Kidney (tissue), 14 donors: Measurements from ENCODE around the gene CBFB. TPM values are rescaled to one million over a fixed set of nuclear protein-coding genes. Genes with fewer than 3 reads are reported as not detected.

ENCODE experiments used
- DNase-seq, 5 donors: peaks; one replicate each; pipeline ENCODE4 v3.0.0-alpha.2; 2013 to 2020
- FAIRE-seq: peaks from 2 replicates; lab custom pipeline; 2012; peaks lifted over from hg19 to GRCh38; lab: Jason Lieb, UNC
- H3K27ac ChIP-seq, 2 donors: one replicate each; pipeline ENCODE4 v1.7.0; 2013; ENCODE audit warnings: low read depth in 2 of 2, low read length in 2 of 2, inconsistent platforms in 1 of 2
- H3K27me3 ChIP-seq: one replicate; pipeline ENCODE4 v1.7.1; 2013; ENCODE audit warnings: low read length, inconsistent platforms; ENCODE audit not compliant: control insufficient read depth, insufficient read depth
- H3K36me3 ChIP-seq, 3 donors: one replicate each; pipeline versions ENCODE4 v1.7.0 to v1.7.1; 2013; ENCODE audit warnings: low read length in 3 of 3, control low read depth in 1 of 3, inconsistent platforms in 1 of 3; ENCODE audit not compliant: insufficient read depth in 3 of 3, control insufficient read depth in 2 of 3
- H3K4me1 ChIP-seq, 3 donors: one replicate each; pipeline versions ENCODE4 v1.7.0 to v1.7.1; 2013; ENCODE audit warnings: low read length in 3 of 3, inconsistent platforms in 1 of 3, low read depth in 1 of 3; ENCODE audit not compliant: control insufficient read depth in 2 of 3, insufficient read depth in 2 of 3
- H3K4me3 ChIP-seq, 3 donors: one replicate each; pipeline versions ENCODE4 v1.7.0 to v1.8.1; 2013; ENCODE audit warnings: low read length in 3 of 3, control low read depth in 1 of 3, inconsistent platforms in 1 of 3
- H3K9ac ChIP-seq, 3 donors: one replicate each; pipeline versions ENCODE4 v1.7.0 to v1.7.1; 2013; ENCODE audit warnings: low read length in 3 of 3, control low read depth in 1 of 3, inconsistent platforms in 1 of 3
- H3K9me3 ChIP-seq, 3 donors: one replicate each; pipeline versions ENCODE4 v1.7.0 to v1.7.1; 2013; ENCODE audit warnings: low read length in 3 of 3, control low read depth in 1 of 3, inconsistent platforms in 1 of 3; ENCODE audit not compliant: control insufficient read depth in 2 of 3, insufficient read depth in 1 of 3
- intact Hi-C: fragments of 100-400 bp; cut with DNase I; formaldehyde crosslinking; loops from one replicate; pipeline ENCODE4 v1.11.1; 2022
- polyA plus RNA-seq: library from polyadenylated mRNA; stranded (reverse); fragments of 350-450 nt; fragmentation: Illumina TruSeq; extraction: RNeasy Lipid Tissue Mini Kit (QIAGEN cat#74804); gene quantifications from one replicate; pipeline ENCODE4 v1.2.3, GENCODE V29; 2014; ENCODE audit warnings: low read depth, low replicate concordance; ENCODE audit not compliant: insufficient read depth
- total RNA-seq: library from RNA; stranded (reverse); fragmentation: NEBNext Ultra II Directional; extraction: Animal tissue kit (Norgen Biotek cat#: 25700); gene quantifications from one replicate; pipeline ENCODE4 v1.2.1, GENCODE V29; 2021
- TF ChIP-seq, protein P1 (sequence below): IDR thresholded peaks from 3 replicates; pipeline ENCODE4 v1.5.1; 2012; ENCODE audit warnings: mild to moderate bottlenecking, moderate library complexity, borderline replicate concordance; ENCODE audit not compliant: insufficient read depth; ENCODE audit errors: extremely low read depth
- donor health status: control.
- donor health status: control.
- donor health status: control.
- donor health status: control.
- donor health status: control.
- donor health status: DM: yes; HTN: yes; CAD: no.
- donor health status: Normal renal cell carcinoma (clear cell type).

Gene CBFB
- total and polyA plus RNA-seq, 2 donors from 2014 or later: 9.7 to 57.3 TPM

DNA sequence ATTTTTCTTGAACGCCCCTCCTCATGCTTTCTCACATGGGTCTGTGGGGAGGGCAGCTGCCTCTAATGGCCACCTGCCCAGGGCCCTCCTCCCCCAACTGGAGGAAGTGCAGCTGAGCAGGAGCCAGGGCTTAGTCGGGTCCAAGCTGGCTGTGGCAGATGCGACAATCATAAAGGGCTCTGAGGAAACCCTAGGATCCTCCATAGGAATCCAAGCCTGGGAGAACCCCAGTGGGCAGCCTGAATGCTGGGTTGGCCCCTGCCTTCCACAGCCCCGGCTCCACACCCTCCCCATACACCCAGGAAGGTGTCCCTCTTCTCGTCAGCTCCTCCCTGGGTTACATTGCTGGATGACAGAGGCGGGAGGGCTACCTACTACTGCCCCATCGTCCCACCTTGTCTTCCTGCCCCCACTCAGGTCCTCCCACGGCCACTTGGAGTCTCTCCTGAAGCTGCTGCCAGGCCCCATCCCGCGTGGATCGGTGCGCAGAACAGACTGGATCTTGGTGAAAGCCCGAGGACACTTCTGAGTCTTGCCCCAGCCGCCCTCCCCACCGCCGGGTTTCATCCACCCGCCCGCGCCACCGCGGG, 15.6 kb upstream of the CBFB start:
- H3K36me3 ChIP-seq: no peaks in the 10 kb centered on the region
- H3K9ac ChIP-seq: peak overlapping the region in 1 of 3 donors; percentile 3
- no peak for FAIRE-seq
- peaks cover 0 to 8% (median 0%) of the 10 kb centered on the region in 3 donors for H3K4me1 ChIP-seq
- H3K27me3 ChIP-seq: no peaks in the 10 kb centered on the region
- H3K27ac ChIP-seq: no peak overlapping the region
- intact Hi-C loops: no loop called here
- peak overlapping the region in 1 of 3 donors; percentile 48 for H3K4me3 ChIP-seq
- TF ChIP-seq, protein P1, sequence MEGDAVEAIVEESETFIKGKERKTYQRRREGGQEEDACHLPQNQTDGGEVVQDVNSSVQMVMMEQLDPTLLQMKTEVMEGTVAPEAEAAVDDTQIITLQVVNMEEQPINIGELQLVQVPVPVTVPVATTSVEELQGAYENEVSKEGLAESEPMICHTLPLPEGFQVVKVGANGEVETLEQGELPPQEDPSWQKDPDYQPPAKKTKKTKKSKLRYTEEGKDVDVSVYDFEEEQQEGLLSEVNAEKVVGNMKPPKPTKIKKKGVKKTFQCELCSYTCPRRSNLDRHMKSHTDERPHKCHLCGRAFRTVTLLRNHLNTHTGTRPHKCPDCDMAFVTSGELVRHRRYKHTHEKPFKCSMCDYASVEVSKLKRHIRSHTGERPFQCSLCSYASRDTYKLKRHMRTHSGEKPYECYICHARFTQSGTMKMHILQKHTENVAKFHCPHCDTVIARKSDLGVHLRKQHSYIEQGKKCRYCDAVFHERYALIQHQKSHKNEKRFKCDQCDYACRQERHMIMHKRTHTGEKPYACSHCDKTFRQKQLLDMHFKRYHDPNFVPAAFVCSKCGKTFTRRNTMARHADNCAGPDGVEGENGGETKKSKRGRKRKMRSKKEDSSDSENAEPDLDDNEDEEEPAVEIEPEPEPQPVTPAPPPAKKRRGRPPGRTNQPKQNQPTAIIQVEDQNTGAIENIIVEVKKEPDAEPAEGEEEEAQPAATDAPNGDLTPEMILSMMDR: no peak
- H3K9me3 ChIP-seq: no peaks in the 10 kb centered on the region
- DNase-seq: peak in 2 of 5 donors; percentile 30 to 74

DNA sequence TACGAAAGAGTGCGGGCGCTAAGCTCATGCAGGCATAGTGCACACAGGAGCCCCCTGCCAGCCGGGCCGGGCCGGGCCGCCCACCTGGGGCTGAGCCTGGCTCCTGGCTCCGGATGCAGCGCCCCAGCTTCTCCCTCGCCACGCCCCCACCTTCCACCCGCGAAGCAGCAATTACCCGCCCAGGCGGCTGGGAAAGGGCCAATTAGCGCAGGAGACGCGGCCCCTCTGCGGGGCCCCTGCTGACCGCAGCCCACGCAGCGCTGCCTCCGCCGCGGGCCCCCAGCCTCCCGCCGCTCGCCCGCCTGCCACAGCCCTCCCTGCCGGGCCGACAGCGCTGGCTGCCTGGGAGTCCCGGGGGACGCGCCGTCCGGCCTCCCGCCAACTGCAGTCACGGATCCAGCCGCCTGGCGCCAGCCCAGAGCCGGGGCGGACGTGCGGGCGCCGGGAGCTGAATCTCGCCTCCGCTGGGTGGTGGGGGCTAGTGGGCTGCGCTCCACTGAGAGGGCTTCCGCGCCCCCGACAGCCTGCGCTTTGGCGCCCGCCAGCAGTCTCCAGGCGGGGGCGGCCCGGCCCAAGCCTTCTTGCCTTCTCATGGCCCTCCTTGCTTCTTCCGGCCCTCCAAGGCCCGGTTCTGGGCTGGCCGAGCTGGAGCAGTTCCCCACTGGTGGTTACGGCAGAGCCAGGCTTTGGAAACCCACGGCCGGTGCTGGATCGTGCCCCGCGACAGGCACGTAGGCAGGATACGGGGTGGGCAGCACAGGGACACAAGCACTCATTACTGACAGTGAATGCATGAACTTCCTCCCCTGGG, 14.9 kb upstream of the CBFB start:
- no peaks in the 10 kb centered on the region for H3K27me3 ChIP-seq
- H3K36me3 ChIP-seq: no peaks in the 10 kb centered on the region
- TF ChIP-seq, protein P1: peak; percentile 12
- H3K9ac ChIP-seq: peak overlapping the region in 1 of 3 donors; percentile 67
- intact Hi-C loops: no loop called here
- H3K4me1 ChIP-seq: peaks cover 0 to 8% (median 0%) of the 10 kb centered on the region in 3 donors
- no peak for FAIRE-seq
- peak overlapping the region; percentile 20 to 48 (median 44) for H3K4me3 ChIP-seq
- H3K27ac ChIP-seq: no peak overlapping the region
- peak; percentile 91 to 96 (median 93) for DNase-seq
- H3K9me3 ChIP-seq: no peaks in the 10 kb centered on the region

DNA sequence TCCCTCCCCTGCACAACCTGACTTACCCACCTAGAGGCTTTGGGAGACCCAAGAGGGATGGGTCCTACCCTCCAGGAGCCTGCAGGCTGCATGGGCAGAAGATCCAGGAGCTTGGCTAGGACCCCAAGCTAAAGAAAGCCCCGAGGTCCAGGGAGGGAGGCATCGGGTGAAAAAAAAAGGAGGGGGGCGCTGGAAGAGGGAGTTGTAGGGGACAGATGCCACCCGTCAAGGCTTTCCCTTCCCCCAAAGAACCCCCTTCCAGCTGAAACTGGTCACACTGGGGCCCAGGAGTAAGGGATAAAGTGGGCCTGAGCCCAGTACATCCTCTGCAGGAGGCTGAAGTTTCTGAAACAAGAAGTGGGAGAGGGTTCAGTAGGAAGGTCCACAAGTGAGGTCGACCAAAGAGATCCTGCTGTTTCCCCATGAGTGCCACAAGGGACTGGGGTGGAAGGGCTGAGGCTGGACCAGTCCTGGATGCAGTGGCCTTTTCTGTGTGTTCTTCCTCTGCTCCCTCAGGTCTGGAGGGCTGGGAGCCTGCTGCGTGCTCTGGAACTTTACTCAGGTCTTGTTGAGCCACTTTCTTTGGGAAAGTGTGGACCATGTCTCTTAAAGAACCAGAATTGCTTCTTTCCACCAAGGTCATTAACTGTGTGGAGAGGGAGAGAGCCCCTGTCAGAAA, 14.2 kb upstream of the CBFB start:
- Histone ChIP-seq H3K9ac (peak overlapping the region in 1 of 3 donors; percentile 67), H3K27ac (no peak overlapping the region), H3K4me1 (peaks cover 0 to 8% (median 0%) of the 10 kb centered on the region in 3 donors), H3K36me3 (no peaks in the 10 kb centered on the region), H3K4me3 (peak overlapping the region; percentile 20 to 48 (median 44)), H3K27me3 (no peaks in the 10 kb centered on the region), H3K9me3 (no peaks in the 10 kb centered on the region)
- FAIRE-seq (no peak), DNase-seq (peak in 3 of 5 donors; percentile 19 to 58 (median 49))
- intact Hi-C loops: no loop called here
- TF ChIP-seq, protein P1: no peak
